GM10266 (cell line): ENCODE measurements around the gene ZGRF1.
"Not testable (repeated sequence)": the region's sequence is repeated elsewhere in the genome, so short reads cannot be mapped to it uniquely, and the experiment has no call there.

ENCODE experiments used
- DNase-seq: peaks from one replicate; pipeline ENCODE4 v3.0.0; 2012; ENCODE audit errors: extremely low spot score
- TF ChIP-seq, protein P1 (sequence below): IDR thresholded peaks from 2 replicates; pipeline ENCODE4 v1.5.1; 2012; ENCODE audit warnings: mild to moderate bottlenecking, low read depth; ENCODE audit not compliant: control insufficient read depth, insufficient read depth; ENCODE audit errors: missing control alignments

The ZGRF1 gene

DNA sequence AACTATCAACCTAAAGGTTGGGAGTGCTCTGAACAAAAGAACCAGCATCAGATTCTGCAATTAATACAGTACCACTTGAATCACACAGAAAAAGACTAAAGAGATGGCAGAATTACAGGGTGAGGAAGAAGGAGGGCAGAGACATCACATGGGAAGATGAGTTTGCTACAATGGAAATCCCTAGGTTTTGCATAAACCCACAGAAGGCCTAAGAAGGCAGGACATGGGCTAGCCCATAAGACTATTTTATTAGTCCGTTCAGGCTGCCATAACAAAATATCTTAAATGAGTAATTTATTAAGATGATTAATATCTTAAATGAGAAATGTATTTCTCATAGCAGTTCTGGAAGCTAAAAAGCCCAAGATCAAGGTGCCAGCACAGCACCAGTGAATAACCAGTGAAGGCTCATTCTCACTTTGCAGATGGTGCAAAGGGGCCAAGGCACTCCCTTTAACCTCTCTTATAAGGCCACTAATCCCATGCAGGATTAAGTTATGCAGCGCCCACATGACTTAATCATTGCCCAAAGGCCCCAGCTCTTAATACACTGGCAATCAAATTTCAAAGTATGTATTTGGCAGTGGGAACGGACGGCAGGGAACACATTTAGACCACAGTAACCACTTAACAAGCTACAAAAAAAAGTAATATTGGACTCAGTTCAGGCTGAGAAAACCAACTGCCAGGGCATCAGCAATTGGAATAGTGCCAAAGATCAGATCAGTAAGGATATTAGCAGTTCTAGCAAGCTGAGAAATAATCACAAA lies 73.1 kb downstream of the ZGRF1 start:
- TF ChIP-seq, protein P1, sequence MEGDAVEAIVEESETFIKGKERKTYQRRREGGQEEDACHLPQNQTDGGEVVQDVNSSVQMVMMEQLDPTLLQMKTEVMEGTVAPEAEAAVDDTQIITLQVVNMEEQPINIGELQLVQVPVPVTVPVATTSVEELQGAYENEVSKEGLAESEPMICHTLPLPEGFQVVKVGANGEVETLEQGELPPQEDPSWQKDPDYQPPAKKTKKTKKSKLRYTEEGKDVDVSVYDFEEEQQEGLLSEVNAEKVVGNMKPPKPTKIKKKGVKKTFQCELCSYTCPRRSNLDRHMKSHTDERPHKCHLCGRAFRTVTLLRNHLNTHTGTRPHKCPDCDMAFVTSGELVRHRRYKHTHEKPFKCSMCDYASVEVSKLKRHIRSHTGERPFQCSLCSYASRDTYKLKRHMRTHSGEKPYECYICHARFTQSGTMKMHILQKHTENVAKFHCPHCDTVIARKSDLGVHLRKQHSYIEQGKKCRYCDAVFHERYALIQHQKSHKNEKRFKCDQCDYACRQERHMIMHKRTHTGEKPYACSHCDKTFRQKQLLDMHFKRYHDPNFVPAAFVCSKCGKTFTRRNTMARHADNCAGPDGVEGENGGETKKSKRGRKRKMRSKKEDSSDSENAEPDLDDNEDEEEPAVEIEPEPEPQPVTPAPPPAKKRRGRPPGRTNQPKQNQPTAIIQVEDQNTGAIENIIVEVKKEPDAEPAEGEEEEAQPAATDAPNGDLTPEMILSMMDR: no peak
- DNase-seq: no peak

DNA sequence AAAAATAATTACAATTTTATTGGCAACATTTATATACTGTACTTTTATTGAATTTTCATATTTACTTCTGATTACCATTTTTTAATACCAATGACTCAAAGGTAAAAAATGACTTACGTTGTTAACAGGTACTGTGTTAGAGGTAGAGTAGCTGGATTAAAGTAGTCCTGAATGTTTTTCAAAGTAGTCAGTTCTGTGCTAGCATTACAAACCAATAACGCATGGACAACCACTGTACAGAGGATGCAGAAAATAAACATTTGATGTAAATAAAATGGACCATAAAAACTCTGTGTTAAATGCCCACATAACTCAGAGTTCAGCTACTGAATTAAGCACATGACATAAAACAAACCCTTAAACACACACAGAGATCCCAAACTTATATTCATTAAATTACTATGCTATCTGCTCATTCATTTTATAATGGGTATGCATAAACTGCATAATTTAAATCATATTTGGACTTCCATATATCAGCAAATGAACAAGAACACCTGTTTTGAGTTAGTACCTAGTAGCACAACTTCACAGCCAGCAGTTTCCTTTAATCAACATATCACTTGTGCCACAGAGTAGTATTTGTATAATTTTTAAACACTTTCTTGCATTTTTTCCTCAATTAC lies 74.3 kb downstream of the ZGRF1 start:
- no peak for DNase-seq
- TF ChIP-seq, protein P1: no peak

DNA sequence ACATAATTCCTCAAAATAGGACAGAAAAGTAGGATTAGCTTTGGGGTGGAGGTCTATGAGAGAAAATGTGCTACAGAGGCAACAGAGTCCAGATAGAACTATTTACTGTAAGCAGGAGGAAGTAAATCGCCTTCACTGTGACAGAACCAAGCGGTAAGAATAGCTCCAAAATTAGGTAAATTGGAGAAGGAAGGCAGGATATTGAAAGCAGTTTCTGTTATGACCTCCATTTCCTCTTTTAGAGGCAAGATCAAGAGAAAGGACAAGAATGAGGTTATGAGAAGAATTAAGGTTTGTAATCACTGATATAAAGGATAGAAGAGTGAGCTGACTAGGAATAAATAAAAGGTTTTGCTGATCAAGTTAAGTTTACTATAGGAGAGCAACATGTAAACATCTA lies 76.6 kb downstream of the ZGRF1 start:
- no peak for DNase-seq
- TF ChIP-seq, protein P1: no peak

DNA sequence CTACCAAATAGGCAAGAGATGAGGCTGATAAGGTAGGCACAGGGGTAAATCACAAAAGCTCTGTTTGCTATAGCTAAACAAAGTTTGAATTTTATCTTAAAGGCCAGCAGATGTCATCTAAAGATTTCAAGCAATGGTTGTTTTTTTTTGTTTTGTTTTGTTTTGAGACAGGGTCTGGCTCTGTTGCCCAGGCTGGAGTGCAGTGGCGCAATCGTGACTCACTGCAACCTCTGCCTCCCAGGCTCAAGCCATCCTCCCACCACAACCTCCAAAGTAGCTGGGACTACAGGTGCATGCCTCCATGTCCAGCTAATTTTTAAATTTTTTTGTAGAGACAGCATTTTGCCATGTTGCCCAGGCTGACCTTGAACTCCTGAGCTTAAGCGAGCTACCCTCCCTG lies 77.7 kb downstream of the ZGRF1 start:
- TF ChIP-seq, protein P1: no peak

DNA sequence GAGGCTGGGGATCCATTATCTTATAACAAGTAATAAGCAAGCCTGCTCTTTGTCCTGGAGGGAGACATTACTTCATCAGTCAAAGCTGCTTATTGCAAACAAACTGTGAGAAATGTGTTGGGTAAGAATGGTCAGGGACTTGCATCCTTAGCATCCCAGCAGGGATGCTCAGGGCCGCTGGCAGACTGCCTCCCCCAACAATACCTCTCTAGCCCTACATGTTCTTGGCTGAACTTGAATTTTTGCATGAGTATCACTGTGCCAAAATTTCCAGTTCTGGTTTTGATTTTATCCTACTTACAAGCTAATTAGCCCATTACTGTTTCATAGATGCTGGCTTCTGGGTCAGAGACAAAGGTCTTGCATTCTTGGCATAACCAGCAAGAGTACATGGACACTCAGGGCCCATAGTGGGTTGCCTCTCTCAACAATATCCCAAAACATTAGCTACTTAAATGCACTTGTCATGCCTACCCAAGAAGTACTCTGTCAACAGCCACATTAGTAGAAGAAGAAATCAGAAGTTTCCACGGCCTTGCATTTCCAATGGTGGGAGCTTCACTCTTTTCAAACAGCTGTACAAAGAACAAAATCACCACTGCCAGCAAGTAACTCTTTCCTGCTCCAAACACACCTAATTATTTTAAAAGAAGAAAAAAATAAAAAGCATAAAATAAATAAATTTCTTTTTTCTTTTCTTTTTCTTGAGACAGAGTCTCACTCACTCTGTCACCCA lies 78.9 kb downstream of the ZGRF1 start:
- no peak for DNase-seq

More for the DNA sequence above, 77.7 kb downstream of the ZGRF1 start:
- DNase-seq: no peak

DNA sequence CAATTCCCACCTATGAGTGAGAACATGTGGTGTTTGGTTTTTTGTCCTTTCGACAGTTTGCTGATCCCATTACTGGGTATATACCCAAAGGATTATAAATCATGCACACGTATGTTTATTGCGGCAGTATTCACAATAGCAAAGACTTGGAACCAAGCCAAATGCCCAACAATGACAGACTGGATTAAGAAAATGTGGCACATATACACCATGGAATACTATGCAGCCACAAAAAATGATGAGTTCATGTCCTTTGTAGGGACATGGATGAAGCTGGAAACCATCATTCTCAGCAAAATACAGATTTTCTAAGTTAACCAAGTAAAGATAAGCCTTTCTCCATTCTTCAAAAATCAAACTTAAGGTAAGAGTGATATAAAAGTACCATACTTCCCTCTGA lies 82.4 kb downstream of the ZGRF1 start:
- not testable (repeated sequence) for DNase-seq

More for the DNA sequence above, 78.9 kb downstream of the ZGRF1 start:
- TF ChIP-seq, protein P1: no peak

DNA sequence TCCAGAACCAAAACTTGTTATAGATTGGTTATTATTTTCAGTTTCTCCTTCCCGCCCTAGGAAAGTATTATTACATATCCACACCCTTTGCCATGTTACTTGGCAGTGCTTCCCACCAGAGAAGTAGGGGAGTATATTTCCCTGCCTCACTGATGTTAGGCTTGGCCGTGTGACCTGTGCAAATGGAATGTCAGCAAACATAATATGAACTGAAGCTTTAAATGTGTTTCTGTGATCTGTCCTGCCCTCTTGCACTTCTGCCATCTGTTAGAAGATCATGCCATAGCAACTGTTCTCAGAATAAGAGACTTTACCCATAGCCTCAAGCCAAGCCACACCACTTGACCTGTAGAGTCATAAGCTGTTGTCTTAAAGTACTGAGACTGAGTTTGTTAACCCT lies 84.0 kb downstream of the ZGRF1 start:
- TF ChIP-seq, protein P1: no peak
- no peak for DNase-seq
